Diencephalon (tissue), 1 donor: ENCODE measurements around the gene NPAS2. TPM values are rescaled to one million over a fixed set of nuclear protein-coding genes. Genes with fewer than 3 reads are reported as not detected.

Experiments
- total RNA-seq: library from RNA; depleted of rRNA; stranded (reverse); fragments of >200 nt; gene quantifications from one replicate; pipeline ENCODE4 v1.2.3, GENCODE V29; 2014

NPAS2 gene, protein sequence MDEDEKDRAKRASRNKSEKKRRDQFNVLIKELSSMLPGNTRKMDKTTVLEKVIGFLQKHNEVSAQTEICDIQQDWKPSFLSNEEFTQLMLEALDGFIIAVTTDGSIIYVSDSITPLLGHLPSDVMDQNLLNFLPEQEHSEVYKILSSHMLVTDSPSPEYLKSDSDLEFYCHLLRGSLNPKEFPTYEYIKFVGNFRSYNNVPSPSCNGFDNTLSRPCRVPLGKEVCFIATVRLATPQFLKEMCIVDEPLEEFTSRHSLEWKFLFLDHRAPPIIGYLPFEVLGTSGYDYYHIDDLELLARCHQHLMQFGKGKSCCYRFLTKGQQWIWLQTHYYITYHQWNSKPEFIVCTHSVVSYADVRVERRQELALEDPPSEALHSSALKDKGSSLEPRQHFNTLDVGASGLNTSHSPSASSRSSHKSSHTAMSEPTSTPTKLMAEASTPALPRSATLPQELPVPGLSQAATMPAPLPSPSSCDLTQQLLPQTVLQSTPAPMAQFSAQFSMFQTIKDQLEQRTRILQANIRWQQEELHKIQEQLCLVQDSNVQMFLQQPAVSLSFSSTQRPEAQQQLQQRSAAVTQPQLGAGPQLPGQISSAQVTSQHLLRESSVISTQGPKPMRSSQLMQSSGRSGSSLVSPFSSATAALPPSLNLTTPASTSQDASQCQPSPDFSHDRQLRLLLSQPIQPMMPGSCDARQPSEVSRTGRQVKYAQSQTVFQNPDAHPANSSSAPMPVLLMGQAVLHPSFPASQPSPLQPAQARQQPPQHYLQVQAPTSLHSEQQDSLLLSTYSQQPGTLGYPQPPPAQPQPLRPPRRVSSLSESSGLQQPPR
- 10.6 TPM for total RNA-seq

DNA sequence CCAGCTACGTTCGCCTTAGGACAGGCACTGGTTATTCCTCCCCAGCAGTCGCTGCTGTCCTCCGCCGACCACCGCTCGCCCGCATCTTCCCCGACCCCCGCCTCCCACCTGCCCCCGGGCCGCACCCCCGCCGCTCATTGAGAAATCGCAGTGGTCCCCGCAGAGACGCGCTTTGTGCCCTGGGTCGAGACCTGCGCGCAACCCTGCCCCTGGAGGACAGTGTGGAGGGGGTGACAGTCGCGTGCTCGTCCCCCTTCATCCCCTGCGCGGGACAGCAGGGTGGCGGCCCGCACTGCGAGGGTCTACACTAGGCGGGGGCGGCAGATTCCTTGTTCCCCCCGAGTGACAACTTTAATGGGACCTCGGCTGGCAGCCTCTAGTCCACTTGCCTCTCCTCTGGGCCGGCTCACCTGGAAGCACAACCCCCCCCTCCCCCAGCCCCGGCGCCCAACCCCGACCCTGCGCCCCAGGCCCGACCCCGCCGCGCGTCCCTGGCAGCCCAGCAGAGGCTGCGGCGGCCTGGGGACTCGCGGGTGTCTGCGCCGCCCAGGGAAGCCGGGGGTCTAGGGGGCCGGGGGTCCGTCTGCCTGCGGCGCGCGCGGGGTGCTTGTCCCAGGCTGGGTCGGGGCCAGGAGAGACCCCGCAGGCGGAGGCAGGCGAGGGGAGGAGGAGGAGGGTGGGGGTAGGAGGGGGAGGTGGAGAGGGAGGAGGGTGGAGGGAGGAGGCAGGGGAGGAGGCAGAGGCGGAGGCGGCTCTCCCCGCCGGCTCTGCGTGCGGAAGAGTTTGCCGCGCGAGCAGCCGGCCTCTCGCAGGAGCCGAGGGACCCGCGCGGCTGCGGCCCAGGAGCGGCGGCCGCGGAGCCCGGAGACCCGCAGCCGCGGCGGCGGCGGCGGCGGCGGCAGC lies at the start of gene NPAS2:
Gene NPAS2, plus strand, starts transcription at position 770 of the 903 bp plus-strand sequence. CDS start 84,616 bp downstream, outside the sequence.

GRCh38 chr2:101001691-101002561 lies 182.0 kb downstream of the NPAS2 start, which contains the start of gene RPL31:
TSS of gene RPL31 (plus strand) at chr2:101002289. CDS start at chr2:101002702, 413 bp downstream.

Other genes with a start within 250 kb of the NPAS2 start
- 1,134 TPM for gene RPL31, start 182.2 kb downstream of the NPAS2 start, total RNA-seq